GM12874 (cell line): ENCODE results near the gene PTPRT.

Source experiments
- TF ChIP-seq, protein P1 (sequence below): IDR thresholded peaks from 2 replicates; pipeline ENCODE4 v1.5.1; 2011; ENCODE audit warnings: low read depth, mild to moderate bottlenecking, control low read depth, low read length, moderate library complexity; ENCODE audit not compliant: insufficient read depth

PTPRT gene

DNA sequence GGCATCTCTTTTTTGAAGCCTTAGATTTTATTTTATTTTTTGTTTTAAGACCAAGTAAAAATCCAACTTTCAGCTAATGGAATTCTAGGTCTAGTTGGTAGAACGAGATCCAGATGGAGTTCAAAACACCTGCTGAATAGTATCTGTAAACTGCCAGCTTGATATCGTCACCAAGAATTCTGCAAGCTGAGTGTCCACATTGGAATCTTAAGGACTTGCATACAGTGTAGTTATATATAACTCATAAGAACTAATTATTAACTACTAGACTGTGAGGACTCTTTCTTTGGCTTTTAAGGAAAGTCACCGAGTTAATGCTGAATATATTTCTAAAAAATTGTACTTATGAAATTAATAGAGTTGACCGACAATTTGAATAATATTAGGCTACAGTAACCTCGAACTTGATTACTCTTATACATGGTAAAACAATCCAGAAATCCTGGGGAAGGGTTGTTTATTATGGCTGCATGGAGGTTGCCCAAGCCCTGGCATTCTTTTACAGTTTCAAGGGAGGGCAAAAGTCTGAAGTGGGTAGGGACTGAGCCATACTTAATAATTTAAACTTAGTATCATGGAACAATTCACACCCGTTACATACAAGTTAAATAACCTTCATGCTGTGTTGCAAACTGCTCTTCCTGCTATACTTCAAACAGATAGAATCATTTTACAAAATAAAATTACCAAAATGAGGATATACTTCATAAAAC lies 553.9 kb downstream of the PTPRT start:
- TF ChIP-seq, protein P1, sequence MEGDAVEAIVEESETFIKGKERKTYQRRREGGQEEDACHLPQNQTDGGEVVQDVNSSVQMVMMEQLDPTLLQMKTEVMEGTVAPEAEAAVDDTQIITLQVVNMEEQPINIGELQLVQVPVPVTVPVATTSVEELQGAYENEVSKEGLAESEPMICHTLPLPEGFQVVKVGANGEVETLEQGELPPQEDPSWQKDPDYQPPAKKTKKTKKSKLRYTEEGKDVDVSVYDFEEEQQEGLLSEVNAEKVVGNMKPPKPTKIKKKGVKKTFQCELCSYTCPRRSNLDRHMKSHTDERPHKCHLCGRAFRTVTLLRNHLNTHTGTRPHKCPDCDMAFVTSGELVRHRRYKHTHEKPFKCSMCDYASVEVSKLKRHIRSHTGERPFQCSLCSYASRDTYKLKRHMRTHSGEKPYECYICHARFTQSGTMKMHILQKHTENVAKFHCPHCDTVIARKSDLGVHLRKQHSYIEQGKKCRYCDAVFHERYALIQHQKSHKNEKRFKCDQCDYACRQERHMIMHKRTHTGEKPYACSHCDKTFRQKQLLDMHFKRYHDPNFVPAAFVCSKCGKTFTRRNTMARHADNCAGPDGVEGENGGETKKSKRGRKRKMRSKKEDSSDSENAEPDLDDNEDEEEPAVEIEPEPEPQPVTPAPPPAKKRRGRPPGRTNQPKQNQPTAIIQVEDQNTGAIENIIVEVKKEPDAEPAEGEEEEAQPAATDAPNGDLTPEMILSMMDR = no peak

DNA sequence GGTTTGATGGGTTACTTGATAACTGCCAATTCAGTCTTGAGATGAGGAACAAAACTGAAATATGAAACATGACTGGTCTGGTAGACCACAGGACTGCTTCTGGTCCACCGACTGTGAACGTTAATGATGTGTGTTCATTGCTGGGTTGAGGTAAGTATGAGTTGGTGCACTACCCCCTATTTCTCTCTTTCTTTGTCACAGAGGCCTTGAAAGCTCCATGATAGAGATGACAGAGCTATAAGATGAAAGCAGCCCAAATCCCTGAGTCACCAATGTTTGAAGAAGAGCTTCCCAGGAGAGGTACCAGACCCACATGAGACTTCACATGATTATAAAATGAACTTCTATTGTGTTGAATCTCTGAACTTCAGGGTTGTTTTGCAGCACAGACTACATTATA lies 555.5 kb downstream of the PTPRT start:
- TF ChIP-seq, protein P1 = no peak

DNA sequence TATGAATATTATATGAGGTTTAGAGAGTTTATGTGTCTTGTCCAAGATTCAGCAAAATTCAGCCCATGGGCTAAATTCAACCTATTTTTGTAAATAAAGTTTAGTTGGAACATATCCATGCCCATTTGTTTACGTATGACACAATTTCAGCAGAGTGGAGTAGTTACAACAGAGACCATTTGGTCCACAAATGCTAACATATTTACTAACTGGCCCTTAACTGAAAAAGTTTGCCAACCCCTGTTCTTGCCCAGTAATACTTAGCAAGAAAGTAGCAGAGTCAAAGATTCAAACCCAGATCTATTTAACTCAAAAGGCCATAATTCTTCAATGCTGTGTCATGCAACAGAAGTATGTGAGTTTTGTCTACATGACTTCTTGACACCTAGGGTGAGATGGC lies 561.0 kb downstream of the PTPRT start:
- TF ChIP-seq, protein P1 = no peak

DNA sequence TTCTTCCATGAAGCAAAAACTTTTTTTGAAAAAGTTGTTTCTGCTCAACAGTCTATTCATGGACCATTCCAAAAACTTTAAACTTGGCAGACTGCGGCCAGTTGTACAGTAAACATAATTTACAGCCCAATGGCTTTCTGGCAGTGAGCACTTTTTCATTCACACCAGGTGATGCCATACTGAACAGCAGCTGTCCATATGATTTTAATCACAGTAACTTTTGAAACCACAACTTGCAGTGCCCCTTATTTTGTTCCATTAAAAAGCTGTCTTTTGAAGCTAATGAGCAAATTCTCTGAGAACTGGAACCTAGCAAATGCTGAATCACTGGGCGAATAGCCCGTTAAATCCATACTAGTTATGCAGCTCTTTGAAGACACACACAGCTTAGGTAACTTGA lies 576.6 kb downstream of the PTPRT start:
- TF ChIP-seq, protein P1 = no peak

DNA sequence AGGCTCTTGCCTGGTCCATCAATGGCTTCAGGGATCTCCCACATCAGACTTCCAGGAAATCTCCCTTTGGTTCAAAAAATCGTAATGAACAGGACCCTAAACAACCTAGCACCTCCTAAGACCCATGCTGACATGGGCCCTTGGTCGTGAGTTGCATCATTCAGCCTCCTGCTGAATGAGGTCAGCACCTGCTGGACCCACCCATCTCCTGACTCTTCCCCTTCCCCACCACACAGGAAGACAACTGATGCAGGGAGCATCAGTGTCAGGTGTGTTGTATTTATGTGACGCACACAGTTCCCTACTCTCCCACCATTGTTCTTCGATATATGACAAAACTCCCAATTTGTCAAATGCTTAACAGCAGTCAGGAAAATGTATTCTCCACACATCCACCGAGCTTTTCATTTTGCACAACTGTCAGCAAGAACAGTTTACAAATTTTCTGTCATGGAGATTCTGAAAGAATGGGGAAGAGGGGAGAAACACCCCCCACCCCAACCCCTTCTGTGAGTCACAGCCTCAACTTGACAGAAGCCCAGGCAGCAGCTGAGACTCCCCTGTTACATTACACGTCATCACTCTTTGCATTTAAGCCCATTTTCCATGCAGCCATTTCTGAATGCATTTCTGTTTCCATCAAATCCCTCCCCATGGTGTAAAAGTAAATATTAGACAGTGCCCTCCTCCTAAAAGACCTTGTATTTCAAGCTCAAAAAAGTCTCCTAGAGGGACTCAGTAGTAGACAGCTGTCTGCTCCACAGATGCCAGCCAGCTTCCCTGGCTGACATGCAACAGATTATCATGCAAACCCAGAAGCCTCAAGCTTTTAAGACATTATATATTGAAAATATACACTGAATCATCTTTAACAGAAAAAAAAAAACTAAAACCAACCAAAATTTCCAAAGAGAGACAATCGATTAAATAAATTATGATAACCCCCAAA lies 577.5 kb downstream of the PTPRT start:
- TF ChIP-seq, protein P1 = no peak

DNA sequence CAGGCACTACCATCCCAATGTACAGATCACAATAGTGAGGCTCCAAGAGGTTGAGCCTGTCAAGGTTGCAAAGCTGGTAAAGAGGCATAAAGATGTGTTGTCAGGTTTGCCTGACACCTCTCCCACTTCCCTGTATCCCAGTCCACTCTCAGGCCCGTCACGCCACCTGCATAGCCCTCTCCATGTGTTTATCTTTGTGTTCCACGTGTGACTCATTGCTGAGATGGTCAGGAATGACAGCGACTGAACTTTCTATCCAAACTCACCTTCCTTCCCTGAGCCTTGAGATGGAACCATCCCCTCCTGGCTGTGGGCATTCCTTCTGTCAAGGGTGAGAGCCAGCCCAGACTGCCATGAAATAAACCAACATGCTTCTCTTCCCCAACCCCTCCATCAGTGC lies 578.3 kb downstream of the PTPRT start:
- TF ChIP-seq, protein P1 = no peak

DNA sequence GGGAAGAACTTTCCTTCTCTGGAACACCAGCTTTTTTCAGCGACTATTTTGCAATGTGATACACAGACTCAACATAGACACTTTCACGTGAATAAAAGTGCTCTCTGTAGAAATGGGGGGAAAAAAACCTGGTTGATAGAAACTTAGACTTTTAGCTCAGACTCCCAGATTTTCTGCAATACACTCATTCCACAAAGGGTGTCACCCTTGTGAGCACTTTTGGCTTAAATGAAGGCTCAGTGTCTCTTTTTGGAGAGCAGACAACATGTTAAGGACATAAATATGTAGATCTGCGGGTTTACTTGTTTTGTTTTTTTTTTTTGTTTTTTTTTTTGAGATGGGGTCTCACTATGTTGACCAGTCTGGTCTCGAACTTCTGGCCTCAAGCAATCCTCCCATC lies 579.6 kb downstream of the PTPRT start:
- TF ChIP-seq, protein P1 = no peak
